EH (cell line): ENCODE measurements around the gene ATAT1.

Source experiments
- DNase-seq: peaks from one replicate; pipeline ENCODE4 v3.0.0-alpha.2; 2015; ENCODE audit warnings: low read depth

The ATAT1 gene

GRCh38 chr6:30684386-30685156 lies 57.9 kb downstream of the ATAT1 start:
- peak; percentile 68 for DNase-seq

GRCh38 chr6:30685157-30686008 lies 58.7 kb downstream of the ATAT1 start:
- DNase-seq = peak; percentile 49

- peak; percentile 79 for DNase-seq
Observed at GRCh38 chr6:30686009-30686907, 59.6 kb downstream of the ATAT1 start, which contains the start of gene PPP1R18. PPP1R18 (minus strand) TSS chr6:30686645; CDS start chr6:30686018, 627 bp downstream.

- DNase-seq = peak; percentile 97
Observed at GRCh38 chr6:30686908-30687658, 60.4 kb downstream of the ATAT1 start.

GRCh38 chr6:30687659-30688431 lies 61.2 kb downstream of the ATAT1 start:
- DNase-seq = peak; percentile 55

- no peak for DNase-seq
Observed at GRCh38 chr6:30688569-30688968, 61.9 kb downstream of the ATAT1 start.

- DNase-seq = no peak
Observed at GRCh38 chr6:30689022-30689865, 62.6 kb downstream of the ATAT1 start.

GRCh38 chr6:30689985-30690384 lies 63.3 kb downstream of the ATAT1 start:
- no peak for DNase-seq

GRCh38 chr6:30690403-30691207 lies 63.9 kb downstream of the ATAT1 start, which contains the start of gene NRM:
NRM (minus strand) TSS chr6:30690984; CDS start chr6:30690974, 10 bp downstream.
- DNase-seq = peak; percentile 91

- DNase-seq = no peak
Observed at GRCh38 chr6:30691208-30691847, 64.7 kb downstream of the ATAT1 start.
